GM23338 (cell line): ENCODE data around the gene HSPB6. TPM values are rescaled to one million over a fixed set of nuclear protein-coding genes. Genes with fewer than 3 reads are reported as not detected.

ENCODE experiments used
- EZH2 ChIP-seq: fragments of 200-600 bp; sonication (generic); IDR thresholded peaks from one replicate; pipeline ENCODE4 v1.8.0; 2017; ENCODE audit warnings: antibody characterized with exemption, mild to moderate bottlenecking, low read depth; ENCODE audit not compliant: unreplicated experiment
- EZH2phosphoT487 ChIP-seq: fragments of 200-600 bp; sonication (generic); IDR thresholded peaks from one replicate; pipeline ENCODE4 v1.8.1; 2018; ENCODE audit warnings: antibody characterized with exemption; ENCODE audit not compliant: unreplicated experiment
- JUNB ChIP-seq: IDR thresholded peaks from one replicate; pipeline ENCODE4 v1.6.1; 2016; ENCODE audit warnings: antibody characterized with exemption; ENCODE audit not compliant: unreplicated experiment
- POLR2AphosphoS5 ChIP-seq: IDR thresholded peaks from 2 replicates; pipeline ENCODE4 v1.6.1; 2016; ENCODE audit warnings: antibody characterized with exemption, low read depth
- REST ChIP-seq: IDR thresholded peaks from one replicate; pipeline ENCODE4 v1.6.1; 2018; ENCODE audit warnings: antibody characterized with exemption; ENCODE audit not compliant: unreplicated experiment
- ZNF331 ChIP-seq: fragments of 250-450 bp; sonication (Bioruptor Pico); IDR thresholded peaks from 2 replicates; pipeline ENCODE4 v1.5.0; 2020; ENCODE audit warnings: low read depth, mild to moderate bottlenecking, moderate library complexity
- ZNF462 ChIP-seq: fragments of 250-450 bp; sonication (Bioruptor Pico); IDR thresholded peaks from 2 replicates; pipeline ENCODE4 v1.5.0; 2020; ENCODE audit warnings: mild to moderate bottlenecking, moderate library complexity
- polyA plus RNA-seq: library from polyadenylated mRNA; unstranded; fragments of >200 nt; fragmentation: Nextera tagmentation; extraction: Ambion mirVana; gene quantifications from 2 replicates; pipeline ENCODE4 v1.2.1, GENCODE V29; 2016
- total RNA-seq: library from RNA; depleted of rRNA; stranded (reverse); fragments of >200 nt; shearing (Covaris generic); gene quantifications from 2 replicates; pipeline ENCODE4 v1.2.3, GENCODE V29; 2014
- TF ChIP-seq, protein P1 (sequence below): IDR thresholded peaks from 2 replicates; pipeline ENCODE4 v1.6.1; 2016; ENCODE audit warnings: antibody characterized with exemption

The HSPB6 gene
- total and polyA plus RNA-seq, 2 experiments from 2014 or later = 0.87 to 3.2 TPM

DNA sequence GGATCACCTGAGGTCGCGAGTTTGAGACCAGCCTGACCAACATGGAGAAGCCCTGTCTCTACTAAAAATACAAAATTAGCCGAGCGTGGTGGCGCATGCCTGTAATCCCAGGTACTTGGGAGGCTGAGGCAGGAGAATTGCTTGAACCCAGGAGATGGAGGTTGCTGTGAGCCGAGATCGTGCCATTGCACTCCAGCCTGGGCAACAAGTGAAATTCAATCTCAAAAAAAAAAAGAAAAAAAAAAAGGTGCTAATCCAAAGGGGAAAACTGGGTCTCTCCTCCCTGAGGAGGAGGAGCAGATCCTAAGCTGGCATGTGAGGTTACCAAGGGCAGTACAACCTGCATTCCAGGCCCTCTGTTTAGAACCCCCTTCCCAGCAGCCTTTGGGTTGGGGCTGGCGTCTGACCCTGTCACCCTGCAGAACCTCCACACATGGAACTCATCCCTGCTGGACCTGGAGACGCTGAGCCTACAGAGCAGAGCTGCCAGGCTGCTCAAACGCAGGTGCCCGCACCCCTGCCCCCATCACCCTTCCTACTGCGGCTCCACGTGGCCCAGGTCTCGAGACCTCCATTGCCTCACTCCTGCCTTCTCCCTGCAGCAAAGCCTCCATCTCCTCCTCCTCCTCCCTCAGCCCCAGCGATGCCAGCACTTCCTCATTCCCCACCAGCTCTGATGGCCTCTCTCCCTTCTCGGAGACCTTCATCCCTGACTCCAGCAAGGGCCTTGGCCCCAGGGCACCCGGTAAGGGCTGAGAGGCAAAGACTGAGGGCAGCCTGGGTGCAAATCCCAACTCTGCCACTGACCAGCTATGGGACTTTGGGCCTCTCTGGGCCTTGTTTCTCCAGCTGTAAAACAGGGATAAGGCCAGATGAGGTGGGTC, 7.8 kb upstream of the HSPB6 start (continued):
- TF ChIP-seq ZNF462 (CRISPR knock-in tag) (no peak), ZNF331 (no peak), EZH2 (no peak), JUNB (no peak), EZH2phosphoT487 (no peak), POLR2AphosphoS5 (no peak), REST (no peak)
- TF ChIP-seq, protein P1, sequence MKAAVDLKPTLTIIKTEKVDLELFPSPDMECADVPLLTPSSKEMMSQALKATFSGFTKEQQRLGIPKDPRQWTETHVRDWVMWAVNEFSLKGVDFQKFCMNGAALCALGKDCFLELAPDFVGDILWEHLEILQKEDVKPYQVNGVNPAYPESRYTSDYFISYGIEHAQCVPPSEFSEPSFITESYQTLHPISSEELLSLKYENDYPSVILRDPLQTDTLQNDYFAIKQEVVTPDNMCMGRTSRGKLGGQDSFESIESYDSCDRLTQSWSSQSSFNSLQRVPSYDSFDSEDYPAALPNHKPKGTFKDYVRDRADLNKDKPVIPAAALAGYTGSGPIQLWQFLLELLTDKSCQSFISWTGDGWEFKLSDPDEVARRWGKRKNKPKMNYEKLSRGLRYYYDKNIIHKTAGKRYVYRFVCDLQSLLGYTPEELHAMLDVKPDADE = no peak
